Right lobe of liver (tissue), 6 donors: Measurements from ENCODE around the gene TIMM13. TPM values are rescaled to one million over a fixed set of nuclear protein-coding genes. Genes with fewer than 3 reads are reported as not detected.

Experiments
- ATAC-seq, 4 donors: fragments of 200-7000 bp; cut with Tn5 transposase; one replicate each; pipeline ENCODE4 v1.9.1; 2020; ENCODE audit warnings: mild to moderate bottlenecking in 4 of 4, moderate library complexity in 4 of 4
- DNase-seq, 3 donors: peaks; one replicate each; pipeline ENCODE4 v3.0.0-alpha.2; 2020
- H3K27ac ChIP-seq, 3 donors: fragments of 200-600 bp; one replicate each; pipeline ENCODE4 v1.8.0; 2022
- H3K27me3 ChIP-seq, 2 donors: fragments of 200-600 bp; one replicate each; pipeline ENCODE4 v1.8.0; 2022
- H3K36me3 ChIP-seq, 4 donors: fragments of 200-600 bp; sonication (generic) in 1 of 4; one replicate each; pipeline versions ENCODE4 v1.5.1 to v1.8.0; 2017 to 2022; ENCODE audit warnings: control low read depth in 1 of 4
- H3K4me1 ChIP-seq, 4 donors: fragments of 200-600 bp; sonication (generic) in 1 of 4; one replicate each; pipeline versions ENCODE4 v1.5.1 to v1.8.0; 2017 to 2022; ENCODE audit warnings: control low read depth in 1 of 4
- H3K4me3 ChIP-seq, 3 donors: fragments of 200-600 bp; one replicate each; pipeline ENCODE4 v1.8.0; 2022
- H3K9me3 ChIP-seq, 4 donors: fragments of 200-600 bp; sonication (generic) in 1 of 4; one replicate each; pipeline versions ENCODE4 v1.5.1 to v1.8.0; 2017 to 2022; ENCODE audit warnings: control low read depth in 1 of 4
- POLR2A ChIP-seq: fragments of 450-650 bp; IDR thresholded peaks from one replicate; pipeline ENCODE4 v1.6.1; 2017; ENCODE audit warnings: antibody characterized with exemption, mild to moderate bottlenecking
- WGBS: methylation state at CpG from one replicate; pipeline ENCODE4 v1.1.6; 2018; ENCODE audit warnings: low coverage, low lambda C conversion rate; ENCODE audit not compliant: insufficient coverage; ENCODE audit errors: missing lambda C conversion rate; 5-methylcytosine and 5-hydroxymethylcytosine counted together
- intact Hi-C, 2 donors: fragments of 100-400 bp; cut with DNase I; formaldehyde crosslinking; loops; one replicate each; pipeline versions ENCODE4 v1.11.2 to v1.14.1; 2022
- total RNA-seq, 6 experiments: library from RNA; depleted of rRNA in 2 of 6; stranded (reverse); fragments of >200 nt in 2 of 6; fragmentation: NEBNext Ultra II Directional in 3 of 6; extraction: Animal tissue kit (Norgen Biotek cat#: 25700) in 3 of 6; gene quantifications; one replicate each; pipeline versions ENCODE4 v1.1.0 to v1.2.4, GENCODE V29; 2016 to 2023
- TF ChIP-seq, protein P1 (sequence below), 4 donors: fragments of 200-600 bp in 3 of 4; fragments of 450-650 bp in 1 of 4; IDR thresholded peaks; one replicate each; pipeline versions ENCODE4 v1.5.1 to v1.8.0; 2016 to 2022; ENCODE audit warnings: antibody characterized with exemption in 4 of 4, mild to moderate bottlenecking in 2 of 4
- donor health status: DM: no; HTN: yes; CAD: no.
- donor health status: DM: no; HTN: no; CAD: no.
- donor health status: DM: no; HTN: no; CAD: no.
- donor health status: DM: no; HTN: yes; CAD: no.
- donor health status: DM: no; HTN: yes; CAD: no.

TIMM13 gene
- total RNA-seq, 6 experiments from 2014 or later = 35.5 to 59.8 (median 51.1) TPM

DNA sequence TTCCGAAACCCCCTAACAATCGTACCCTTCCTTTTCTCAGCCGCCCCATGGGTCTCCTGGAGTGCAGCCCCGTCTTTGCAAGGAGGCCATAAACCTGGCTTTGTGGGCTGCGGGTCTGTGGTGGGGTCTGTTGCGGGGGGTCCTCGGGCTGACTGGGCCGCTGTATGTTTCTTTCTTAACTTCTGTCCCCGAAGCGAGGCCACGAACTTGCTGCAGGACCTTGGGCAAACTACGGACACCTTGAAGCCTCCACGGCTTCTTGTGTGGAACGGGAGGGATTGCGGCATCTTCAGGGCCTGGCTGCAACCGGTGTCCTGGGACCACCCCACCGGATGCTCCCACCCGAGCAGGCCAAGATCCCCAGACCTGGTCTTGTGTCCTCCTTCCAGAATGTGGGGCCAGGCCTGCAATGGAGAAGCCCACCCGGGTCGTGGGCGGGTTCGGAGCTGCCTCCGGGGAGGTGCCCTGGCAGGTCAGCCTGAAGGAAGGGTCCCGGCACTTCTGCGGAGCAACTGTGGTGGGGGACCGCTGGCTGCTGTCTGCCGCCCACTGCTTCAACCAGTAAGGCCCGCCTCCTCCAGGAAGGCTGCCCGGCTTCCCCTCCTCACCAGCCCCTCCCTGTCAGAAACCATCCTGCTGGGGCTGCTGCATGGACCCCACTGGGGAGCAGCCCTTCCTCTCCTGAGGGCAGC is 12.0 kb downstream of the TIMM13 start:
- no peaks in the 10 kb centered on the region for H3K9me3 ChIP-seq
- ATAC-seq = peak in 2 of 4 donors; percentile 11
- DNase-seq = no peak
- intact Hi-C loops = no loop called here
- no peak for TF ChIP-seq POLR2A
- TF ChIP-seq, protein P1, sequence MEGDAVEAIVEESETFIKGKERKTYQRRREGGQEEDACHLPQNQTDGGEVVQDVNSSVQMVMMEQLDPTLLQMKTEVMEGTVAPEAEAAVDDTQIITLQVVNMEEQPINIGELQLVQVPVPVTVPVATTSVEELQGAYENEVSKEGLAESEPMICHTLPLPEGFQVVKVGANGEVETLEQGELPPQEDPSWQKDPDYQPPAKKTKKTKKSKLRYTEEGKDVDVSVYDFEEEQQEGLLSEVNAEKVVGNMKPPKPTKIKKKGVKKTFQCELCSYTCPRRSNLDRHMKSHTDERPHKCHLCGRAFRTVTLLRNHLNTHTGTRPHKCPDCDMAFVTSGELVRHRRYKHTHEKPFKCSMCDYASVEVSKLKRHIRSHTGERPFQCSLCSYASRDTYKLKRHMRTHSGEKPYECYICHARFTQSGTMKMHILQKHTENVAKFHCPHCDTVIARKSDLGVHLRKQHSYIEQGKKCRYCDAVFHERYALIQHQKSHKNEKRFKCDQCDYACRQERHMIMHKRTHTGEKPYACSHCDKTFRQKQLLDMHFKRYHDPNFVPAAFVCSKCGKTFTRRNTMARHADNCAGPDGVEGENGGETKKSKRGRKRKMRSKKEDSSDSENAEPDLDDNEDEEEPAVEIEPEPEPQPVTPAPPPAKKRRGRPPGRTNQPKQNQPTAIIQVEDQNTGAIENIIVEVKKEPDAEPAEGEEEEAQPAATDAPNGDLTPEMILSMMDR (IDR thresholded peaks at IDR 0.05) = no peak
- H3K27me3 ChIP-seq = no peaks in the 10 kb centered on the region
- no peaks in the 10 kb centered on the region for H3K4me1 ChIP-seq
- no peak overlapping the region for H3K27ac ChIP-seq
- H3K36me3 ChIP-seq = no peaks in the 10 kb centered on the region
- no peak overlapping the region for H3K4me3 ChIP-seq
- 100% methylated on average over 3 of the region's 29 CpGs for WGBS

DNA sequence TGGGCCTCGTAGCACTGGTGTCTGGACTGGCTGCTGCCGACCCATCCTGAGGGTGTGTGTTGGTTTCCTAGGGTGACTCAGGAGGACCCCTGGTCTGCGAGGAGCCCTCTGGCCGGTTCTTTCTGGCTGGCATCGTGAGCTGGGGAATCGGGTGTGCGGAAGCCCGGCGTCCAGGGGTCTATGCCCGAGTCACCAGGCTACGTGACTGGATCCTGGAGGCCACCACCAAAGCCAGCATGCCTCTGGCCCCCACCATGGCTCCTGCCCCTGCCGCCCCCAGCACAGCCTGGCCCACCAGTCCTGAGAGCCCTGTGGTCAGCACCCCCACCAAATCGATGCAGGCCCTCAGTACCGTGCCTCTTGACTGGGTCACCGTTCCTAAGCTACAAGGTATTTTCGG is 13.8 kb downstream of the TIMM13 start:
- Histone ChIP-seq H3K9me3 (no peaks in the 10 kb centered on the region), H3K4me3 (no peak overlapping the region), H3K36me3 (no peaks in the 10 kb centered on the region), H3K27ac (no peak overlapping the region), H3K4me1 (no peaks in the 10 kb centered on the region), H3K27me3 (no peaks in the 10 kb centered on the region)
- DNase-seq = no peak
- intact Hi-C loops = no loop called here
- TF ChIP-seq, protein P1 (IDR thresholded peaks at IDR 0.05) = no peak
- no peak for TF ChIP-seq POLR2A
- ATAC-seq = peak in 1 of 4 donors; percentile 3
- 81% methylated on average over 4 of the region's 16 CpGs for WGBS

DNA sequence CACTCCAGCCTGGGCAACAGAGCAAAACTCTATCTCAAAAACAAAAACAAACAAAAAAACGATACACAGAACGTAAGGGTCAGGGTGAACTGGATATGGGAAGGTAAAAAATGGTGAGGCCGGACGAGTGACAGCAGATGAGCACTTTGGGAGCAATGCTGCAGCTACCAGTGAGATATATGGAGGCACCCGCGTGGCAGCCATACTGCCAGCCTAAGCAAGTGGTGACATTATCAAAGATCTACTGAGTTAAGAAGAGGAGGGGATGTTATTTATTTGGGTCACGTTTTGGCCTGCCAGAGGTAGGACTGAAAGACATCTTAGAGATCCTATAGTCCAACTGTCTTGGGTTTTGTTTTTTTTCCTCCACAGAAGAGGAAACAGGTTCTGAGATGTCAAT is 14.2 kb downstream of the TIMM13 start:
- TF ChIP-seq, protein P1 (IDR thresholded peaks at IDR 0.05) = no peak
- TF ChIP-seq POLR2A = no peak
- intact Hi-C loops = no loop called here
- H3K27me3 ChIP-seq = no peaks in the 10 kb centered on the region
- ATAC-seq (no peak), DNase-seq (no peak)
- no peaks in the 10 kb centered on the region for H3K36me3 ChIP-seq
- no peak overlapping the region for H3K27ac ChIP-seq
- no peak overlapping the region for H3K4me3 ChIP-seq
- H3K4me1 ChIP-seq = no peaks in the 10 kb centered on the region
- WGBS = 44% methylated on average over 6 of the region's 7 CpGs
- H3K9me3 ChIP-seq = no peaks in the 10 kb centered on the region

DNA sequence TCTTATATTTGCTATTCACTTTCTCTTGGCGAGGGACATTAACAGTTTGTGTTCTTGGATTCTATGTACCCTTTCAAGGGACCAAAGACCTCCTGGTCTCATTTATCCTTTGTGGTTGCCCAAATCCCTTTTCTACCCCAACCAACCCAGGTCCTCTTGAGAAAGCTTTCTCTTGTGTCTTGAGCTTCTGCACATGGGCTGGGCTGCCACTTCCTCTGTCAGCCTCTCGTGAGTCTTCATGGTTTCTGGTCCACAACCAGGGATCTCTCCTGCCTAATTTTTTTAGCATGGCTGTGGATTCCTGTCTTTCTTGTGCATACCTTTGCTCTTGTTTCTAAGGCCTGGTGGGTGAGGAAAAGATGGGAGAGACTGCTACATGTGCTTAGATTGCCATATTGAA is 14.9 kb downstream of the TIMM13 start:
- no peak overlapping the region for H3K27ac ChIP-seq
- H3K4me1 ChIP-seq = no peaks in the 10 kb centered on the region
- no peak for TF ChIP-seq POLR2A
- TF ChIP-seq, protein P1 (IDR thresholded peaks at IDR 0.05) = no peak
- intact Hi-C loops = no loop called here
- no peak overlapping the region for H3K4me3 ChIP-seq
- 43% methylated on average over 2 of the region's 2 CpGs for WGBS
- no peaks in the 10 kb centered on the region for H3K9me3 ChIP-seq
- no peaks in the 10 kb centered on the region for H3K36me3 ChIP-seq
- ATAC-seq (no peak), DNase-seq (no peak)
- no peaks in the 10 kb centered on the region for H3K27me3 ChIP-seq
